Esophagus (tissue), 2 donors: Measurements from ENCODE around the gene GDPD3. TPM values are rescaled to one million over a fixed set of nuclear protein-coding genes. Genes with fewer than 3 reads are reported as not detected.
A peak's percentile ranks its signal among the peaks of the same experiment; 100 is the strongest.

Experiments used
- H3K27ac ChIP-seq, 2 donors: one replicate each; pipeline ENCODE4 v1.5.1; 2013; ENCODE audit warnings: low read depth in 2 of 2, mild to moderate bottlenecking in 2 of 2, inconsistent platforms in 1 of 2, low read length in 1 of 2, moderate library complexity in 1 of 2
- H3K27me3 ChIP-seq, 2 donors: one replicate each; pipeline ENCODE4 v1.6.1; 2013; ENCODE audit warnings: low read length in 2 of 2, control low read depth in 1 of 2, mild to moderate bottlenecking in 1 of 2; ENCODE audit not compliant: insufficient read depth in 2 of 2, control insufficient read depth in 1 of 2
- H3K36me3 ChIP-seq, 2 donors: one replicate each; pipeline ENCODE4 v1.6.1; 2013; ENCODE audit warnings: low read length in 1 of 2; ENCODE audit not compliant: control insufficient read depth in 2 of 2, insufficient read depth in 2 of 2
- H3K4me1 ChIP-seq, 2 donors: one replicate each; pipeline ENCODE4 v1.6.1; 2013; ENCODE audit warnings: low read length in 1 of 2; ENCODE audit not compliant: control insufficient read depth in 2 of 2, insufficient read depth in 2 of 2
- H3K4me3 ChIP-seq, 2 donors: one replicate each; pipeline ENCODE4 v1.5.1; 2013; ENCODE audit warnings: low read length in 2 of 2, mild to moderate bottlenecking in 2 of 2, low read depth in 1 of 2, moderate library complexity in 1 of 2
- H3K9me3 ChIP-seq, 2 donors: one replicate each; pipeline ENCODE4 v1.6.1; 2013; ENCODE audit warnings: mild to moderate bottlenecking in 2 of 2, low read depth in 1 of 2, low read length in 1 of 2, moderate library complexity in 1 of 2; ENCODE audit not compliant: control insufficient read depth in 2 of 2, insufficient read depth in 1 of 2
- WGBS, 2 donors: extraction: QIAGEN DNeasy Blood & Tissue Kit; methylation state at CpG; one replicate each; pipeline ENCODE4 v1.1.7; 2013; 5-methylcytosine and 5-hydroxymethylcytosine counted together
- polyA plus RNA-seq, 2 donors: library from polyadenylated mRNA; stranded (reverse); fragments of 200-250 nt; gene quantifications; one replicate each; pipeline ENCODE4 v1.2.3, GENCODE V29; 2013
- donor health status: healthy with polysubstance abuse.
- donor health status: Bipolar disorder and iron deficiency.

Gene GDPD3
- polyA plus RNA-seq, 2 donors: 49.2 to 82.8 TPM

- peak overlapping the region; percentile 55 to 77 for H3K27ac ChIP-seq
- H3K9me3 ChIP-seq: peaks cover 0 to 2% of the 10 kb centered on the region in 2 donors
- peaks cover 3 to 25% of the 10 kb centered on the region in 2 donors for H3K4me1 ChIP-seq
- WGBS, 2 donors: 56 to 80% methylated on average over 22 of the region's 22 CpGs
- peaks cover 4 to 27% of the 10 kb centered on the region in 2 donors for H3K36me3 ChIP-seq
- H3K4me3 ChIP-seq: no peak overlapping the region
- no peaks in the 10 kb centered on the region for H3K27me3 ChIP-seq
Observed at GRCh38 chr16:30088832-30089624, 24.3 kb downstream of the GDPD3 start.

GRCh38 chr16:30088237-30088831 lies 25.0 kb downstream of the GDPD3 start:
- peak overlapping the region in 1 of 2 donors; percentile 65 for H3K27ac ChIP-seq
- peaks cover 3 to 25% of the 10 kb centered on the region in 2 donors for H3K4me1 ChIP-seq
- H3K4me3 ChIP-seq: no peak overlapping the region
- WGBS, 2 donors: 59 to 64% methylated on average over 10 of the region's 10 CpGs
- no peaks in the 10 kb centered on the region for H3K27me3 ChIP-seq
- peaks cover 0 to 2% of the 10 kb centered on the region in 2 donors for H3K9me3 ChIP-seq
- peaks cover 8 to 31% of the 10 kb centered on the region in 2 donors for H3K36me3 ChIP-seq

- Histone ChIP-seq H3K9me3 (peaks cover 0 to 2% of the 10 kb centered on the region in 2 donors), H3K4me3 (no peak overlapping the region), H3K4me1 (peaks cover 3 to 22% of the 10 kb centered on the region in 2 donors), H3K27me3 (no peaks in the 10 kb centered on the region), H3K27ac (no peak overlapping the region), H3K36me3 (peaks cover 14 to 41% of the 10 kb centered on the region in 2 donors)
- 81 to 87% methylated on average over 10 to 11 of the region's 11 CpGs for WGBS, 2 donors
Observed at GRCh38 chr16:30087181-30087898, 26.0 kb downstream of the GDPD3 start.

GRCh38 chr16:30086291-30087140 lies 26.8 kb downstream of the GDPD3 start:
- Histone ChIP-seq H3K27ac (no peak overlapping the region), H3K4me3 (no peak overlapping the region), H3K4me1 (peaks cover 3 to 18% of the 10 kb centered on the region in 2 donors), H3K36me3 (peaks cover 14 to 45% of the 10 kb centered on the region in 2 donors), H3K9me3 (peaks cover 0 to 2% of the 10 kb centered on the region in 2 donors), H3K27me3 (no peaks in the 10 kb centered on the region)
- 80 to 85% methylated on average over 26 to 27 of the region's 27 CpGs for WGBS, 2 donors

GRCh38 chr16:30085820-30086219 lies 27.5 kb downstream of the GDPD3 start:
- peaks cover 19 to 50% of the 10 kb centered on the region in 2 donors for H3K36me3 ChIP-seq
- no peak overlapping the region for H3K4me3 ChIP-seq
- peaks cover 0 to 2% of the 10 kb centered on the region in 2 donors for H3K9me3 ChIP-seq
- H3K27ac ChIP-seq: no peak overlapping the region
- 74 to 84% methylated on average over 6 of the region's 6 CpGs for WGBS, 2 donors
- H3K4me1 ChIP-seq: peaks cover 1 to 16% of the 10 kb centered on the region in 2 donors
- H3K27me3 ChIP-seq: no peaks in the 10 kb centered on the region

- Histone ChIP-seq H3K4me3 (no peak overlapping the region), H3K36me3 (peaks cover 22 to 52% of the 10 kb centered on the region in 2 donors), H3K27me3 (no peaks in the 10 kb centered on the region), H3K9me3 (peaks cover 0 to 2% of the 10 kb centered on the region in 2 donors), H3K27ac (no peak overlapping the region), H3K4me1 (peaks cover 0 to 14% of the 10 kb centered on the region in 2 donors)
- WGBS, 2 donors: 68 to 83% methylated on average over 3 of the region's 3 CpGs
Observed at GRCh38 chr16:30085247-30085646, 28.1 kb downstream of the GDPD3 start.

- Histone ChIP-seq H3K36me3 (peaks cover 22 to 53% of the 10 kb centered on the region in 2 donors), H3K27me3 (no peaks in the 10 kb centered on the region), H3K9me3 (peaks cover 0 to 2% of the 10 kb centered on the region in 2 donors), H3K4me3 (no peak overlapping the region), H3K27ac (peak overlapping the region in 1 of 2 donors; percentile 62), H3K4me1 (peaks cover 0 to 12% of the 10 kb centered on the region in 2 donors)
- WGBS, 2 donors: 57 to 68% methylated on average over 17 of the region's 17 CpGs
Observed at GRCh38 chr16:30084816-30085159, 28.5 kb downstream of the GDPD3 start.

- Histone ChIP-seq H3K27me3 (no peaks in the 10 kb centered on the region), H3K27ac (peak overlapping the region in 1 of 2 donors; percentile 62), H3K4me3 (no peak overlapping the region), H3K4me1 (peaks cover 0 to 9% of the 10 kb centered on the region in 2 donors), H3K36me3 (peaks cover 22 to 59% of the 10 kb centered on the region in 2 donors), H3K9me3 (peaks cover 0 to 2% of the 10 kb centered on the region in 2 donors)
- WGBS, 2 donors: 81 to 85% methylated on average over 18 of the region's 18 CpGs
Observed at GRCh38 chr16:30084096-30084815, 29.1 kb downstream of the GDPD3 start.
